ENCODE measurements around the gene OCIAD1. TPM values are rescaled to one million over a fixed set of nuclear protein-coding genes. Genes with fewer than 3 reads are reported as not detected.
A peak's percentile ranks its signal among the peaks of the same experiment; 100 is the strongest.

OCIAD1 gene
- 100 to 1,000 TPM in 1 of 3 donors, 10 to 100 TPM in 2; 91.4 to 117 (median 93.7) TPM for total RNA-seq
- total RNA-seq (2013) = 136 TPM

- peak within 1 kb of the TSS; percentile 100 for H3K27ac Mint-ChIP-seq
- H3K9me3 Mint-ChIP-seq = no peaks in the 10 kb centered on the region
- intact Hi-C loops (cut with micrococcal nuclease) = loop anchor here (1.0 to 10.0 kb wide), 5 partner anchors 51 to 1369 kb away; partner anchors contain the start of genes COMMD8, FRYL and SLAIN2
- peaks cover 6 to 20% of the 10 kb centered on the region in 2 donors for H3K27me3 Mint-ChIP-seq (ENCODE audit: low read depth in 2 of 2)
- ATAC-seq (peak; percentile 91 to 98 (median 91)), DNase-seq (peak; percentile 86 to 100)
- H3K27ac ChIP-seq (ENCODE audit: low read length) = peak within 1 kb of the TSS; percentile 94
- no peaks in the 10 kb centered on the region for H3K9me3 ChIP-seq (ENCODE audit: control insufficient read depth, insufficient read depth, low read length)
- under 1% methylated on average over 56 of the region's 56 CpGs for WGBS (ENCODE audit: insufficient coverage)
- H3K4me1 ChIP-seq (ENCODE audit: control insufficient read depth, insufficient read depth, low read length) = peaks cover 9% of the 10 kb centered on the region
- TF ChIP-seq CTCF (IDR thresholded peaks at IDR 0.05) = no peak
- H3K36me3 Mint-ChIP-seq = peaks cover 6% of the 10 kb centered on the region
- H3K4me3 Mint-ChIP-seq = peak within 1 kb of the TSS; percentile 100
- H3K4me1 Mint-ChIP-seq = peaks cover 33 to 34% of the 10 kb centered on the region in 2 donors
- peaks cover 27% of the 10 kb centered on the region for H3K36me3 ChIP-seq (ENCODE audit: control insufficient read depth, insufficient read depth, low read length)
- H3K27me3 ChIP-seq (ENCODE audit: control insufficient read depth, insufficient read depth, low read length) = no peaks in the 10 kb centered on the region
- peak within 1 kb of the TSS; percentile 85 for H3K4me3 ChIP-seq (ENCODE audit: low read length)
Observed at GRCh38 chr4:48830706-48831531, at the start of gene OCIAD1. Gene OCIAD1, plus strand, starts transcription at chr4:48831088. Its CDS starts 1,537 bp downstream, at chr4:48832625.

GRCh38 chr4:48781968-48782367, 48.9 kb upstream of the OCIAD1 start:
- peak overlapping the region in 1 of 2 donors; percentile 83 for H3K27ac Mint-ChIP-seq
- peaks cover 29 to 39% of the 10 kb centered on the region in 2 donors for H3K4me1 Mint-ChIP-seq
- H3K4me3 ChIP-seq (ENCODE audit: low read length) = no peak overlapping the region
- H3K9me3 Mint-ChIP-seq = no peaks in the 10 kb centered on the region
- H3K27me3 Mint-ChIP-seq (ENCODE audit: low read depth in 2 of 2) = no peaks in the 10 kb centered on the region
- no peaks in the 10 kb centered on the region for H3K36me3 ChIP-seq (ENCODE audit: control insufficient read depth, insufficient read depth, low read length)
- no peaks in the 10 kb centered on the region for H3K36me3 Mint-ChIP-seq
- no peak for ATAC-seq
- H3K4me3 Mint-ChIP-seq = peak overlapping the region; percentile 33
- intact Hi-C loops (cut with micrococcal nuclease) = no loop called here
- DNase-seq = peak in 1 of 2 donors; percentile 27
- no peaks in the 10 kb centered on the region for H3K9me3 ChIP-seq (ENCODE audit: control insufficient read depth, insufficient read depth, low read length)
- H3K27me3 ChIP-seq (ENCODE audit: control insufficient read depth, insufficient read depth, low read length) = no peaks in the 10 kb centered on the region
- no peak for TF ChIP-seq CTCF (IDR thresholded peaks at IDR 0.05)
- H3K27ac ChIP-seq (ENCODE audit: low read length) = no peak overlapping the region
- peaks cover 8% of the 10 kb centered on the region for H3K4me1 ChIP-seq (ENCODE audit: control insufficient read depth, insufficient read depth, low read length)

GRCh38 chr4:48785302-48785701, 45.6 kb upstream of the OCIAD1 start:
- Histone ChIP-seq H3K4me3 (ENCODE audit: low read length) (no peak overlapping the region), H3K27ac (ENCODE audit: low read length) (no peak overlapping the region), H3K36me3 (ENCODE audit: control insufficient read depth, insufficient read depth, low read length) (no peaks in the 10 kb centered on the region), H3K27me3 (ENCODE audit: control insufficient read depth, insufficient read depth, low read length) (no peaks in the 10 kb centered on the region), H3K4me1 (ENCODE audit: control insufficient read depth, insufficient read depth, low read length) (no peaks in the 10 kb centered on the region), H3K9me3 (ENCODE audit: control insufficient read depth, insufficient read depth, low read length) (no peaks in the 10 kb centered on the region)
- intact Hi-C loops (cut with micrococcal nuclease) = no loop called here
- H3K27ac Mint-ChIP-seq = no peak overlapping the region
- no peaks in the 10 kb centered on the region for H3K36me3 Mint-ChIP-seq
- peaks cover 0 to 3% of the 10 kb centered on the region in 2 donors for H3K27me3 Mint-ChIP-seq (ENCODE audit: low read depth in 2 of 2)
- no peak overlapping the region for H3K4me3 Mint-ChIP-seq
- no peak for TF ChIP-seq CTCF (IDR thresholded peaks at IDR 0.05)
- H3K4me1 Mint-ChIP-seq = peaks cover 10 to 14% of the 10 kb centered on the region in 2 donors
- no peaks in the 10 kb centered on the region for H3K9me3 Mint-ChIP-seq
- DNase-seq = no peak
- ATAC-seq = no peak
